AG20443 (cell line): ENCODE measurements around the gene RBP4.
A peak's percentile ranks its signal among the peaks of the same experiment; 100 is the strongest.

Experiments used
- DNase-seq: peaks from one replicate; pipeline ENCODE4 v3.0.0; 2012; ENCODE audit warnings: low spot score, mixed read lengths

Gene RBP4

DNA sequence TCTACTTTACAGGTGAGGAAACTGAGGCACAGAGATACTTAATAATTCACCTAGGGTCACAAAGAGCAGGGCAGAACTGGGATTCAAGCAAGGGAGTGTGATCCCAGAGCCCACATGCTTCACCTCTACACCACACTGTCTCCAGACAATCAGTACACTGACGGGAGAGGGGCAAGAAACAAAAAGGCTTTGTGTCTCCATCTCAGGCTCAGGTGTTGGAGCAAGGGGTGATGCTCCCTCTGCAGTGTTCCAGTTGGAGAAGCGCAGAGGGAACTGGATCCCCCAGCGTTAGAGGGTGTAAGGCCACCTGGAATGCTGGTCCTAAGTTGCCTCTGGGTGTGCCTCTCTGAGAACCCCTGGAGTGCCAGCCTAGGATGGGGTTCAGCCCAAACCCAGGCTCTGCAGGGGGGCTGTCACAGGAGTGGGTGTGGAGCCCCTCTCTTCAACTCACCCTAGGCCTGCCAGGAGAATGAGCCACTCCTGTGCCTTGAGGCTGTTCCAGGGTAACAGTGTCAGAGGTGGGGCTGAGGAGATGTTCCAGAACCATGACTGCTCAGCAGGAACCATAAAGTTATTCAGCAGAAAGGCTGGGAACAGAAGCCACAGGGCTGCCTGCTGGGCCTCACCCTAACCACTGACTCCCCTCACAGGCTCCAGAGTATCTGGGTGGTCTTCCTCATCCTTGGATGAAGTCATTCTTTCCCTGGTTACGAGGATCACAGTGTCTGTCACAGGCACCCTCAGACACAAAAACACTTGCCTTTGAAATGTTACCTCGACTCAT is 5.5 kb downstream of the RBP4 start:
- peak; percentile 30 for DNase-seq

DNA sequence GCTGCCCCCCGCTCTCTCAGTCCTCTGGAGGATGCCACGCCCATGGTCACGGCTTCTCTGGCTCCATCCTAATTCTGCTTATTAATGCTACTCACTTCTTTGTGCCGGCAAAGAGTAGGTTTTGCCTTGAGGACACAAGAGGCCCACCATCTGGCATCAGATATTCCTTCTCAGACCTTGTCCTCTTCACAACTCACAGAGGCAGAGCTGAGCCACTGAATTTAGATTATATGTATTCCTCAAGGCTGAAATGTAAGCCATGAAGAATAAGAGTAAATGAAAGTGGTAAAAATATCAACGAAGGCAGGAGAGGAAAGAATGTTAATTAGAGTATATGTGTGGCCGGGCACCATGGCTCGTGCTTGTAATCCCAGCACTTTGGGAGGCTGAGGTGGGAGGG is 6.5 kb downstream of the RBP4 start:
- no peak for DNase-seq

DNA sequence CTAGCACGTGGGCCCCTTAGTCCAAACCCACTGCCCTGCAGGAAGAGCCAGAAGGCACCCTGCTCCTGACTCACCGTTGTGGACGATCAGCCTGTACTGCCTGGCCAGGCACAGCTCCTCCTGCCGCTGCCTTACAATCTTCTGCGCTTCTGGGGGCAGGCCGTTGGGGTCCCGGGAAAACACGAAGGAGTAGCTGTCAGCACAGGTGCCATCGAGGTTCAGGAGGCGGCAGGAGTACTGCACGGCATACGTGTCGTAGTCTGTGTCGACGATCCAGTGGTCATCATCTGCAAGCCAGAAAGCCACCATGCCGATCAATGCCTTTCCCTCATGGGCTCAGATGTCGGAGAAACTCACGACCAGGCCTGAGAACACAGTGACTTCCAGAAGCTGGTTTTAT is 7.3 kb downstream of the RBP4 start:
- DNase-seq = no peak

DNA sequence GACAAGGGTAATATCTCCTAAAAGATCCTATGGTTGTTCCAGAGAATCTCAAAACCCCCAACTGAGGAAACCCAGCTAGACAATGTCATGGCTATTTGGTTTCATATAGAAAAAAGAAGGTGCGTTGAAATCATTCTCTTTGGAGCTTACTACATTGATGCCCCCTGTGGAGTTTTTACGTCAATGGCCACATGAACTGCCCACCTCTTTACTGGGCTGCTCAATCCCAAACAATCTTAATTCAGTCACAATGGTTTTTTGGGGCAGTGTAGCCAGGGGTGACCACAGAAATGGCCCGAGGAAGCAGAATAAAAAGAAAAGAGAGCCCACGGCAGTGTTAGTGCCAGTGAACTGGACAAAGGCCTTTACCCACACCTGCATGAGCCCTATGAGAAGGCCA is 7.8 kb downstream of the RBP4 start:
- no peak for DNase-seq

DNA sequence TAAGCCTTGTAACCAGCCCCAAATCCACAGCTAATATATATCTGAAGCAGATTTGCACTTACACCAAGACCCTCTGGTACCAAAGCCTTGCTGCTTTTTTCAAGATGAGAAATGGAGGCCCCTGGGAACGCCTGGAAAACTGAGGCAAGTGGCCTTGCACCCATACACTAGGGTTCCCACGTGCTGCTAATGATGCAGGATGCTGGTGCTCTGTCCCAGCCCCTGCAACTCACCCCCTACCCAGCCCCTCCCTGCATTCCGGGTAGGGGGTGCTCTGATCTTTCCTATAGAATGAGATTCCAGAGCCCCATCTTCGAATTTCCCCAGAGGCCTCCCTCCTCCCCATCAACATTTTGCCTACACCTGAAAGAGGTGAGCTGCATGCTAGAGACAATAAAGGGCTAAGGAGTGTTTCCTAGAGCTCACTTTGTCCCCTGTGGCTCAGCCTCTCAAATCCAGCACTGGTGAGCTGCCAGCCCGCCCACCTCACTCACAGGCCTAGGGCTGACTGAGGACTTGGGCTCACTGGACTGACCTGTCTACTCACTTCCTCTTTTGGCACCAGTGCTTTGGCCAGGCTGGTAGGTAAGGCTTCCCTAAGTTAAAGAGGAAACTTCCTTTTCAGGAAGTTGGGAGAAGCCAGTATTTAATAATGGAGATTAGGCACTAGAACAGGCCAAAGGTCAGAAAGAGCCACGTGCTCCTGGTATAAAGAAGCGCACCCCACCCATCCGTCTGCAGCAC is 9.8 kb downstream of the RBP4 start:
- DNase-seq = no peak

DNA sequence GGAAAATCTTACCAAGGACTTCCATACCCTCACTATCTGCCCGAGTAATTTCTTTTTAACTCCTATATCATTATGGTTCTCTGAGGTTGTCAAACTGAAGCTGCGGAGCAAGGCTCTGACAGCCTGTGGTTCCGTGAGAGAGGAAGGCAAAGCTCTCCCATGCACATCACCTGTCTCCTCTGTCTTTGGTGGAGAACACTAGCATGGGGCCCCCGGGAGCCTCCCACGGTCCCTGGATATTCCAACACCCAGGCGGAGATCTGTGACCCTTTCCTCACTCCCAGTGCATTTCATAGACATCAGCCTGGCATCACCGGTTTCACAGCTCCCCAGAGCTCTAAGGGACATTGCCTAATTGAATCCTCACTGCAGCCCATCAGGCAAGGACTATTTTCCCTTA is 10.4 kb downstream of the RBP4 start:
- DNase-seq = no peak

DNA sequence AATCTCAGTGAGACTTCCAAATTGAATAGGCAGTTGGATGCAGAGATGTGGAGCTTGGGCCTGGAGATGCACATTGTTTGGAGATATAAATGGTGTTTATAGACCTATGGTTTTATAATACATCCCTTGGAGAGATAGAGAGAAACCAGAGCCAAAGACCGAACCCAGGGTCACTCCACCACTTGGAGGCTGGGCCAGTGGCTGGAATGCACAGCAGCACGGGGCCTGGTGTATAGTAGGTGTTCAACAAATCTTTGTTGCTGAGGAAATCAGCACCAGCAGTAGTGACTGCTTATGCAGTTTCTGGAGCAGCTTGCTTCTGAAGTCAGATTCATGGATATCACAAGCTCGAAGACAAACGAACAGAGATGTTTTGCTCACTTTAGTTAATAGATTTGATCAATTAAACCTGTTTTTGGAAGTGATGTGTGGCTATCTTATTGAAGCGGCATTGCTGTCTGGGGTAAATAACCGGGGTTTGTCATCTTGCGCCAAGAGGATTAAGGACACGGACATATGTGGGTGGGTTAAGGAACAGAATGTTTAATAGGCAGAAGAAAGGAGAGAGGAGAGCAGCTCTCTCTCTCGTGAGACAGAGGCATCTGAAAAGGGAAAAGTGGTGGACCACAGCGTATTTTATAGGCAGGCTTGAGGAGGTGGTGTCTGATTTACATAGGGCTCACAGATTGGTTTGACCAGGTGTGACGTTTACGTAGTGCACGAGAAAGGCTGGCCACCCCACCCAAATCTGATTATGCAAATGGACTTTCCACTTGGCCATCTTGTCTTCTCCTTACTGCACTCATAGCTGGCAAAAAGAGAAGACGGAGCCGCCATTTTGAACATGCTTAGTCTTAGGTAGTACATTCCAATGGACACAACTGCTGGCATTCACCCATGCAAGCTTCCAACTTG is 11.1 kb downstream of the RBP4 start:
- no peak for DNase-seq

DNA sequence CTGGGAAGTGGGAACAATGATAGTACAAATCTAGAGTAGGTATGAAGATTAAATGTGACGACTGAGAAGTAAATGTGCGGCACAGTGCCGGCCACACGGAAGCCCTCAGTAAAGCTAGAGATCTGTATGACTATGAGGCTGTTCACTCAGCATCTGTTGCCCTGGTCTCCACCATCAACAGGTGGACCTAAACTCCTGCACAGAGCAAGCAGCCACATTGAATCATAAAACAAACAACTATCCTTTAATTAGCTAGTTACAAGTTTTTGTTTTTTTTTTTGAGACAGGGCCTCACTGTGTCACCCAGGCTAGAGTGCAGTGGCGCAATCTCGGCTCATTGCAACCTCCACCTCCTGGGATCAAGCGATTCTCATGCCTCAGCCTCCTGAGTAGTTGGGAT is 16.6 kb downstream of the RBP4 start:
- DNase-seq = no peak

DNA sequence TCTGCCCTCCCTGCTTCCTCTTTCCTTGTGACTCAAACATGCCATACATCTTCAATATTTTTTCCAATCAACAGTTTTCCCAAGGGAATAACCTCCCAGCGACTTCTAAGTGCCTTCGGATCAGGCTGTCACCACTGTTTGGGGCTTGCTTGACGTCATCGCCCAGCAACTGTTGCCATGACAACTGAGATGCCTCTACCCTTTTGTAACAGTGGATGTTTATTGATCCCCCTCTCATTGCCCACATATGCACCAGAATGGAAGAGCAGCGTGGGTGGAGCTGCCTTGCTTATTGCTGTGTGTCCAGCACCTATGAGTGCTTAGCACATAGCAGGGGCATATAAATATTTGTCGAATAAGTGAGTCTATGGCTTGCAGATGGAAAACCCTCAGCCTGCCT is 20.2 kb downstream of the RBP4 start:
- DNase-seq = no peak

DNA sequence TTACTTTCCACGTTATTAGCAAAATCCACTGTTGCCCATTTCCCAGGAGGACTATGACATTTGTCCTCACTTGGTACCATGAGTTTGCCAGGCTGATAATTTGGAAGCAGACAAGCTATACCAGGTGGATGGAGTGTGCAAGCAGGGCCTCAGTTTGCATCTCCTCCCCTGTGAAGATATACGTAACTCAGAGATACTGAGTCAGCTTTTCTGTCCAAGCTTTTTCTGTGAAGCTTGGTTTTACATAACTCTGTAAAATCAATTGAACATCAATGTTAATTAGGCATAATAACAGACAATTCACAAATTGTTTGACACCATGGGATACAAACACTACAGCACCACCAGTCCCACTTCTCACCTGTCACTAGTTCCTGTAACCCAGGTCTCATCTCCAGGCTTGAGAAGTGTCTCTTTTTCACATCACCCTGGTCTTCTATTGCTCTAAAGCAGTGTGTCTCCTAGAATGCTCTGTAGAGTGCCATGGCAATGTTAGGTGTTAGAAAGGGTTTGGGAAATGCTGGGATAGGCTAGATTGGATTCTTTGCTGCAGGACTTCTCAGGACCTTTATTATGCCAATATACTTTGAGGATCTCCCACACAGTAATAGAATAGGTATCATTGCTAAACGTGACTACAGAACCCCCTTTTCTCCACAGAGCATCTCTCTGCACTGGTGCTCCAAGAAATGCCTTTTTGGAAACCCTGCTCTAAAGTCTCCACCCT is 20.9 kb downstream of the RBP4 start:
- no peak for DNase-seq

DNA sequence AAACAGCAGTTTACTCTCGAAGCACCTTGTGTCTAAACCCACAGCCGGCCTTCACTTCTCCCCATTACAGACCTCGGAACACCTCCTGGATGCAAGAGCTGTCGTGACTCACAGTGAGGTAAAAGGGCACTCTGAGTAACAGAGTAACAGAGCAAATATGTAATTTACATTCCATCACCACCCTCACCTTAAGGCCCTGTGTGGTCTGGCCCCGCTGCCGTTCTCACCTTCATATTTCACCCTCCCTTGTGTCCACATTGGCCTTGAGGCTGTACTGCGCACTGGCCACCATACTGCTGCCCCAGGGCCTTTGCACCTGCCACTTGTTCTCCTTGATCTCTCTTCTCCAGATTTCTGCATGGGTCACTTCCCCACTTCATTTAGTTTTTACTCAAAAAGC is 21.9 kb downstream of the RBP4 start:
- no peak for DNase-seq

DNA sequence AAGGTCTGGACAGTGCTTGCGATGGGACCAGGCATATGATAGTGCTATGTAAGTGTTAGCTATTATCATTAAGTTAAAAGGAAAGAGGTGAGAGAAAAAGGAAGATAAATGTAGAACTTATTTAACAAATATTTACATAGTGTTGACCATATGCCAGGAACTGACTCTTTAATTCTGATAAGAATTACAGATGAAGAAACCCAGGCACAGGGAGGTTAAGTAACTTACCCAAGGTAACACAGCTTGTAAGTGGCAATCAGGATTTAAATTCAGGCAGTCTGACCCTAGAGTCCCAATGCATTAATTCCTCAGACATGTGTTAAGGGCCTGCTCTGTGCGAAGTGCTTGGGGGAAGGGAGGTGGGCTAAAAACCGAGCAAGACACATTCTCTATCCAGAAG is 23.5 kb downstream of the RBP4 start:
- no peak for DNase-seq

DNA sequence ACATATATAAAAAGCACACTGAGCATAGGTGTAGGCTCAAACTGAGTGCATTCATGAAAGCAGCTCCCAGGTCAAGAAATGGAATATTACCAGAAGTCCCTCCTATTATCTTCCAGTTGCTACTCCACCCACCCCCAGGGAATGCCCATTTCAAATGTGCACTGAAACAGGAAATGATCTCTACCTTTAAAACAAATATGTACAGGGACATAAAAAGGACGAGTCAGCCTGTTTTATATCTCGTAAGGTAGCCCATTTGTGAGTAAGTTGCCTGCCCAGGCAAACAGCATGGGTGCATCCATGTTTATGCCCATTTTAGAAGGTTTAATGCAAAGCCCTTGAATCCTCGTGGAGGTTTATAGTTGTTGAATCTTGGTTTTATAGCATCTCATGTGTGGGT is 24.1 kb downstream of the RBP4 start:
- no peak for DNase-seq

DNA sequence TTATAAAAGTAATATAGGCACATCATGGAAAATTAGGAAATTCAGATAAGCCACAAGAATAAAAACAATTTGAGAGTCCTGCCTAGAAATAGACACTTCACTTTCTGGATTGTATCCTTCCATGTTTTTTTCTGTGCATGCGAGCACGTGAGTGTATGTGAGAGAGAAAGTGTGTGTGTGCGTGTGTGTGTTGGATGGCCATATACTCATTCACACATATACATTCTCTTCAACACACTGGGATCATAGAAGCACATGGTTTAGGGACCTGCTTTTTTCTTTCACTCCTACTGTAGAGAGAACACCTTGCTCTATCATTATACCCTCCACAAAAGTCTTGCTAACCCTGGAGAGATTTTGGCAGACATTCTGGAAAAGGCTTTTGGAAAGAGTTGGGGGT is 27.1 kb downstream of the RBP4 start:
- DNase-seq = no peak

DNA sequence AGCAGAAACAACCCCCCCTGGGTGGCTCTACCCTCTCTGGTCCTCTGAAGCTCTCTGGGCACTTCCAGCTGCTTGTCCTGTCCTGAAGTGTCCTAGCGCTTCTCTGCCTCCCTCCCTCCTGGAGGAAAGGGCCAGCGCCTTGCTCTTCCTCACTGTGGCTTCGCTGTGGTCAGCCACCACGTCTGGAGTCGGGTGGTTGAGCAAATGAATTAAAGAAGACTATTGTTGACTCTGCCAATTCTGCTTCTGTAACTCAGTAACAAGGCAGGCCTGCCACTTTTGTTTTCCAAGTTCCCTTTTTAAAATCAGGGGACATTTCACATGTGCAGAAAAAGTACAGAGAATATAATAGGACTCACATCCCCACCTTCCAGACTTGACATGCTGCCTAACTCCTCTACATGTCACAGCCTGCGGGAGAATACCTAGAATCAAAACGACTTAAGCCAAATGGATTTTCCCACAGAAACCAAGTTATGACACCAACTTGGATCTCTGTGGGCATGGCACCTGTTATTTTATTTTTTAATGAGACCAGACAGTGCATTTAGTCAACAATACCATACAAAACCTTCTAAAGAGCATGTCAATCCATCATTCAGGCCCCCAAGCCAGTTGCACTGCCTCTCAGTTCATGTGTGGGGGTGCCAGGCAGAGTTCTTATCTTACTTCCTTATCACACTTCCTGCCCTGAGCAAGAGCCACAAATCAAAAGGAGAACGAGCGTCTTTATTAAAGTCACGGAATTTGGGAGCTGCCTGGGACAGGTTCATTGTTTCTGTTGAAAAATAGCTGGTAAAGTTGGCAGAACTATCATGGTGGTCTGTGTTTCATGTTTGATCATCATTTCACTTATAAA is 27.8 kb downstream of the RBP4 start:
- no peak for DNase-seq

DNA sequence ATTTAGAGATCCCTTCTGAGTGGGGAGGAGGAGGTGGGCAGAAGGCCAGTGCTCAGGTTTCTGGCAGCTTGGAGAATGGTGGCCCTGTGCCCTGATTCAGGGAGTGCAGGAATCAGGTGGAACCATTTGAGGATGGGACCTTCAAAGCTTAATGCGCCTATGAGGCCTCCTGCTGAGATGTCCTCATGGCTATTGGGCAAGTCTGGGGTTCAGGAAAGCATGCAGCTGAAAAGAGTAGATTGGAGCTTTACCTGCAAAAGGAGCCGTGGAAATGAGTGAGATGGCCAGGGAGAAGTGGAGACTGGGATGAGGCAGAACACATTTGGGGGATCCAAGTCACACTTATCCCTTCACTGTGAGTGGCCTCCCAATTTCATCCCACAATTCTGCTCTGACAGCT is 28.4 kb downstream of the RBP4 start:
- DNase-seq = no peak

DNA sequence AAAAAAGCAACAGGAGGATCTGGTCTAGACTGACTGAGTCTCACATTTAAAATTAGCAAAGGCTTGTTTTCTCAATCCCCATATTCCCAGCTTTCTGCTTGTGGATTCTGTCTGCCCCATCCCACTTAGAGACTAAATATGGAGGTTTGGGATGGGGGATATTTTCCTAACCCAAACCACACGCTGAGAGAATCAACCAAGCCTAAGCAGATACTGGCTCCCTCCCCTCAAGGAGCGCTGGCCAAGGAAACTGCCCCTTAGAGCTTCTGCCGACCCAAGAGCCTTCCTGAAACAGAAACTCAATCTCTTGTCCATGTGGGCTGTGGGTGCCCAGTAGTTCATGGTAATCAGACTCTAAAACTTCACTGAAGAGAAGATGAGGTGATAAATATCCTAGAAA is 30.7 kb downstream of the RBP4 start:
- no peak for DNase-seq

DNA sequence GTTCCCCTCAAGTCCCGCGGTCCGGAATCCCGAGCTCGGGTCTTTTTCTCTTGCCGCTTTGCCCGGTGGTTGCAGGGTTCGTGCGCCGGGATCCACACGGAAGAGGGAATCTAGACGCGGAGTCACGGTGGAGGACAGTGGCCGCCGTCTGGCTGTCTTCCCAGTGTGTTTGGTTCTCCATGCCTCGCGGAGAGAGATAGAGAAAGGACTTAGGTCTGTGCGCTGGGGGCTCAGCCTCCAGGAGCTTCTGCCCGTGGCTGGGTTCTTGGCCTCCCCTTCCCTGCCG is 33.0 kb downstream of the RBP4 start:
- peak; percentile 40 for DNase-seq

DNA sequence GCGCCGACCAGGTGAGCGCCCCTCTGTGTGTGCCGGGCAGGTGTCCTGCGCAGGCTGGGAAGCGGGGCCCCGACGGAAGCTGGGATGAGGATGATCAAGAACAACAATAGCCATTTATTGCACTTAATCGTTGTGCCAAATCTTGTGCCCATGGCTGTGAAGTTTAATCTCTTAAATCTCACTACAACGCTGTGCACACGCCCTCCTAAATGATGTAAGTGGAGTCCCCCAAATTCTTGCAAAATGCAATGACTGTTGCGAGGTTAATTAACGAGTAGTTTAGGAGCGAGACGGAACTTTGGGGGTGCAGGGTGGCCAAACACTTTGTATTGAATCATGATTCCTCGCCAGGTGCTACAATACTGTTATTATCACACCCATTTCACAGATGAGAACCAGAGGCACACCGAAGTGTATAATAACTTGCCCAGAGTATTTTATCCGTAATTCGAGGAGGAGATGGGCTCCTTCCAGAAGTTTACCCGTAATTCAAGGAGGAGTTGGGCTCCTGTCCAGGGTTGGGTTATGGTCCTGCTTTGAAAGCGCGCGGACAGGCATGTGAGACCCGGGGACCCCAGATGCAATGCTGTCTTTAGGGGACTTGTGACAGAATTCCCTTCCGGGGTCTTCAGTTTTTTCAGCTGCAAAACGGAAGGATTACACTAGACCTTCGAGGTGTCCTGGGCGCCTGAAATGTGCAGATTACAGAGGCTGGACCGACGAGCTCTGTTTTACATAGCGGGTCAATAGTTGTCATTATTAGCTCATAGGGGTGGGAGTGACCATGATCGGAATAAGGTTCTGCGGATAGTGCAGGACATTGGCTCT is 33.5 kb downstream of the RBP4 start:
- DNase-seq = no peak
